Muscle of leg (tissue), 11 donors: Measurements from ENCODE around the gene HS3ST3B1. TPM values are rescaled to one million over a fixed set of nuclear protein-coding genes. Genes with fewer than 3 reads are reported as not detected.

Experiments used
- DNase-seq: peaks from one replicate; pipeline ENCODE4 v3.0.0; 2013
- H3K27ac ChIP-seq: one replicate; pipeline ENCODE4 v1.5.1; 2013; ENCODE audit warnings: mild to moderate bottlenecking, low read length, control low read depth
- H3K27me3 ChIP-seq: one replicate; pipeline ENCODE4 v1.6.1; 2013; ENCODE audit warnings: low read length; ENCODE audit not compliant: control insufficient read depth, insufficient read depth
- H3K36me3 ChIP-seq: one replicate; pipeline ENCODE4 v1.6.1; 2013; ENCODE audit warnings: low read length; ENCODE audit not compliant: control insufficient read depth, insufficient read depth
- H3K4me1 ChIP-seq: one replicate; pipeline ENCODE4 v1.6.1; 2013; ENCODE audit warnings: low read length; ENCODE audit not compliant: control insufficient read depth, insufficient read depth
- H3K4me3 ChIP-seq: one replicate; pipeline ENCODE4 v1.5.1; 2013; ENCODE audit warnings: low read length, control low read depth
- H3K9me3 ChIP-seq: replicated peaks from 2 replicates; pipeline ENCODE4 v1.6.1; 2013; ENCODE audit warnings: low read depth, low read length; ENCODE audit not compliant: control insufficient read depth
- WGBS: methylation state at CpG from one replicate; pipeline ENCODE4 v1.1.5; 2013; ENCODE audit warnings: missing lambda C conversion rate; ENCODE audit not compliant: insufficient coverage; 5-methylcytosine and 5-hydroxymethylcytosine counted together
- polyA plus RNA-seq, 8 donors: library from polyadenylated mRNA; unstranded; fragments of 120-200 nt; gene quantifications; one replicate each; pipeline versions ENCODE4 v1.2.1 to v1.2.3, GENCODE V29; 2013; ENCODE audit warnings: inconsistent platforms in 1 of 8, low replicate concordance in 1 of 8; ENCODE audit not compliant: insufficient read length in 8 of 8, insufficient read depth in 1 of 8
- total RNA-seq: library from RNA; stranded (reverse); fragments of 120-200 nt; gene quantifications from one replicate; pipeline ENCODE4 v1.2.4, GENCODE V29; 2013

HS3ST3B1 gene
- total and polyA plus RNA-seq, 9 donors = 1.0 to 4.6 (median 2.2) TPM

- peaks cover 62% of the 10 kb centered on the region for H3K27me3 ChIP-seq
- H3K9me3 ChIP-seq = no peaks in the 10 kb centered on the region
- no peaks in the 10 kb centered on the region for H3K36me3 ChIP-seq
- H3K27ac ChIP-seq = peak overlapping the region; percentile 47
- peak; percentile 16 for DNase-seq
- 6% methylated on average over 40 of the region's 56 CpGs for WGBS
- H3K4me3 ChIP-seq = peak overlapping the region; percentile 72
- H3K4me1 ChIP-seq = peaks cover 37% of the 10 kb centered on the region
These were observed 2.7 kb downstream of the HS3ST3B1 start for GRCh38 chr17:14303343-14304221.

DNA sequence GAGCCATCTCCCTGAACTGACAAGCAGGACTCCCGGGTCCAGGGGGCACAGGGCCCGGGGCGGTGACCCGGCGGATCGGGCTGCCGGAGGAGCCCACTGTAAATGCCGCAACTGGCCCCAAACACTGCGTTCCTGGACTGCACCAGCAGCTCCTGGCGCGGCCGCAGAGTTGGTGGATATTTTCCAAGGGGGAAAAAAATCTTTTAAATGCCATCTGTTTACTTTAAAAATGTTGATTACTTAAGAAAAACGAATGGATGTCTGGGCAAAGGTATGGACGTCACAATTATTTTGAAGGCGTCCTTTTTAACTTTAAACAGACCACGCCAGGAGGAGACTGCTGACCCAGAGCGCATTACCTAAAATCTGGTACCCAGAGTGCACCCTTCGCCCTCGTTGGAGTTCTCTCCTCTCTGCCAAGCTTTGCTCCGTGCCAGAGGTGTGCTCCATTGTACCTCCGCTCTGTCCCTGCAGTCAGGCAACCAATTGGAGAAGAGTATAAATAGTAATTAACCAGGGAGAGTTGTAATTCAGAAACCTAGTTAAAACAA is 3.4 kb downstream of the HS3ST3B1 start:
- peak; percentile 14 for DNase-seq
- Histone ChIP-seq H3K27ac (peak overlapping the region; percentile 54), H3K36me3 (no peaks in the 10 kb centered on the region), H3K4me3 (peak overlapping the region; percentile 72), H3K9me3 (no peaks in the 10 kb centered on the region), H3K4me1 (peaks cover 40% of the 10 kb centered on the region), H3K27me3 (peaks cover 63% of the 10 kb centered on the region)
- WGBS = 28% methylated on average over 6 of the region's 21 CpGs

DNA sequence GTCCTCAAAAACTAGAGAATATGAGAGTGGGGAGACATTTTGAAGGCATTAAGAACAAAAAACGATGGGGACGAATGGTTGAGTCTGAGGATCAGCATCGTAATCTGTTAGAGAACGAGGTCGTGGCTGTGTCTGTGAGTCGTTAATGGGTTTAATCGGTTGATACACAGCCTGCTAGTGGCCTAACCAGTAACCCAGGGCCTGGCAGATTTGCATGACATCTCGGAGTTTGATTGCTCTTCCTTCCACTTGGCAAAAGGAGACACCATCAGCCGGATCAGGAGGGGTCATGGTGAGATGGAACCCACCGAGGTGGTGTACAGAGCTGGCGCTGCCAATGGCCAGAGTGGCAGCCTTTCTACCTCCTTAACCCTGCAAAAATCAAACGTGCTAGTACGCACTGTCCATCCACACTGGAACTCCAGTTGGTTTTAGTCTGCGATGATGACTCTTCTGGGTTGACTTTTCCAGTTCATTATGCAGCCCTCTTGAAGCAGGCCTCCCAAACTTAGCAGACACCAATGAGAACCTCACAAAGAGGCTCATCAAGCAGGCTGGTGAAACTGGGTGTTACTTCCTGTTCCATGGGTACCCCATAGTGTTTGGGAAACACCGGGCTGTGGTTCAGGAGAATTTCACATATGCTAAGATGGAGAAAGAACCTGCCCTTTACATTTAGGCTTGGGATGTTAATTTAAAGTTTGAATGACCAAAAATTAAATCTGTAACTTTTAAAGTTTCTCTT is 4.1 kb downstream of the HS3ST3B1 start:
- Histone ChIP-seq H3K9me3 (no peaks in the 10 kb centered on the region), H3K4me3 (peak overlapping the region; percentile 72), H3K36me3 (no peaks in the 10 kb centered on the region), H3K27me3 (peaks cover 64% of the 10 kb centered on the region), H3K27ac (peak overlapping the region; percentile 54), H3K4me1 (peaks cover 37% of the 10 kb centered on the region)
- WGBS = 84% methylated on average over 15 of the region's 15 CpGs
- DNase-seq = peak; percentile 22

- no peak for DNase-seq
These were observed 5.1 kb downstream of the HS3ST3B1 start for GRCh38 chr17:14305785-14306496.

DNA sequence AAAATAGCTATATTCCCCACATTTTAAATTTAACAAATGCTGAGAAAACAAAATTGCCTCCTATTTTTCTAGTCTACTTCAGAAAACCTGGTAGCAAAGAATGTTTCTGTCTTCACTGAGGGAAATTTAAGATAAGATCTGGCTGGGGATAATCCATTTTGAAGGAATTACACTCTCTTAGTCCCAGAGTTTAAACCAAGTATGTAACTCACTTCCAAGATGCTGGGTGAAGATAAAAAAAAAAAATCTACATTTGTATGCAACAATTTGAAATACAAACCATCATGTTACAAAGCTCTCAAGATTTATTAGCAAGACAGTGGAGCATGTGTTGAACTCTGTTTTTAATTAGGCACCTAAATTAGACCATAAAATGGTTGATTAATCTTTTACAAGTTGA is 5.7 kb downstream of the HS3ST3B1 start:
- no peaks in the 10 kb centered on the region for H3K36me3 ChIP-seq
- H3K4me3 ChIP-seq = no peak overlapping the region
- H3K27ac ChIP-seq = no peak overlapping the region
- H3K27me3 ChIP-seq = peaks cover 55% of the 10 kb centered on the region
- peaks cover 35% of the 10 kb centered on the region for H3K4me1 ChIP-seq
- no peaks in the 10 kb centered on the region for H3K9me3 ChIP-seq
- no peak for DNase-seq

More at GRCh38 chr17:14305785-14306496, 5.1 kb downstream of the HS3ST3B1 start:
- Histone ChIP-seq H3K27ac (no peak overlapping the region), H3K4me1 (peaks cover 38% of the 10 kb centered on the region), H3K9me3 (no peaks in the 10 kb centered on the region), H3K27me3 (peaks cover 58% of the 10 kb centered on the region), H3K4me3 (no peak overlapping the region), H3K36me3 (no peaks in the 10 kb centered on the region)
- no CpG with 5 or more reads among the region's 6 CpGs for WGBS

DNA sequence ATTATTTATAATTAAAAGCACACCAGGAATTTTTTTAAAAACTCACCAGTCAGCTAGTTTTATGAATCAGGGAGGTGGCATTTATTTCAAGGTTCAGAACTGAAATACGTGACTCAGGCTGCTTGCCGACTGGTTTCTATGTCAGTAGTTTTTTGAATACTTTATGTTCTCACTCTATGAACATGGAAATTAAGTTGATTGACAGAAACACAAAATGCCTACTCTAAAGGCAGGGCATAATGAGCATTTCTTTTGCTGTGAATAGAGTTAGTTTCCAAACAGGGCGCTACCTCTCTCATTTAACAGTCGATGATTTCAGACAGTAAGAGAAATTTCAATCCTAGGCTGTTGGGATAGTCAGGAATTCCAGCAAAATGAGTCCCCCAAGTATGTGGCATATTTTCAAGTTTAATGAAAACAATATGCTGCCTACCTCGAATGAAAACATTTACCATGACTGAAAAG is 6.7 kb downstream of the HS3ST3B1 start:
- Histone ChIP-seq H3K27ac (no peak overlapping the region), H3K27me3 (peaks cover 47% of the 10 kb centered on the region), H3K4me1 (peaks cover 28% of the 10 kb centered on the region), H3K4me3 (no peak overlapping the region), H3K9me3 (no peaks in the 10 kb centered on the region), H3K36me3 (no peaks in the 10 kb centered on the region)
- no peak for DNase-seq
- no CpG with 5 or more reads among the region's 5 CpGs for WGBS

- Histone ChIP-seq H3K36me3 (no peaks in the 10 kb centered on the region), H3K27me3 (peaks cover 37% of the 10 kb centered on the region), H3K4me1 (peaks cover 18% of the 10 kb centered on the region), H3K27ac (peak overlapping the region; percentile 87), H3K4me3 (peak overlapping the region; percentile 58), H3K9me3 (no peaks in the 10 kb centered on the region)
- 21% methylated on average over 3 of the region's 4 CpGs for WGBS
- no peak for DNase-seq
These were observed 7.7 kb downstream of the HS3ST3B1 start for GRCh38 chr17:14308636-14308964.

GRCh38 chr17:14308965-14309879 is 8.3 kb downstream of the HS3ST3B1 start:
- Histone ChIP-seq H3K9me3 (no peaks in the 10 kb centered on the region), H3K36me3 (no peaks in the 10 kb centered on the region), H3K4me3 (peak overlapping the region; percentile 58), H3K27ac (peak overlapping the region; percentile 87), H3K27me3 (peaks cover 30% of the 10 kb centered on the region), H3K4me1 (peaks cover 16% of the 10 kb centered on the region)
- WGBS = under 1% methylated on average over 62 of the region's 71 CpGs
- peak; percentile 95 for DNase-seq

DNA sequence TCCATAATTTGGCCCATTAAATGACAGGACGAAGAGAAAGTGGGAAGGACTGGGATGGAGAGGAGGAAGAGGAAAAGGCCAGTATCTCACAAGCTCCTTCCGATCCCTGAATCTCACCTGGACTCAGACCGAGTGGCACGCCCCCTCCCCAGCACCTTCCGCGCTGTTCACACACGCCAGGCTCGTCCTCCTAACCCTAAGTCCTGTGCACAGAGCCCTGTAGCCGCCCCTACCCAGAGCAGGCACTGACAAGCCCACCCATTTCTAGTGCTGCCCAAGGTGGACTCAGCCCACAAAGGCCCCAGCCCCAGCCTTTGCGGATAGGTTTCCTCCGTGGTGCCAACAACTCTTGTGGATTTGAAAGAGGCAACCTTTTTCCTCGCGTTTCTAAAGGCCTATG is 9.2 kb downstream of the HS3ST3B1 start:
- WGBS = 28% methylated on average over 9 of the region's 13 CpGs
- H3K36me3 ChIP-seq = no peaks in the 10 kb centered on the region
- H3K4me1 ChIP-seq = peaks cover 16% of the 10 kb centered on the region
- H3K27ac ChIP-seq = peak overlapping the region; percentile 77
- H3K27me3 ChIP-seq = peaks cover 22% of the 10 kb centered on the region
- H3K9me3 ChIP-seq = no peaks in the 10 kb centered on the region
- no peak for DNase-seq
- H3K4me3 ChIP-seq = peak overlapping the region; percentile 51
